ENCODE results near the gene AOX1. TPM values are rescaled to one million over a fixed set of nuclear protein-coding genes. Genes with fewer than 3 reads are reported as not detected.

AOX1 gene
- total and polyA plus RNA-seq, 2 of the 8 experiments (the other 6 are each of a cell fraction or from before 2014, with no cell fraction given), result 5.6 to 8.3 TPM

- TF ChIP-seq SIN3A (conservative IDR thresholded peaks at IDR 0.05 in 1 of 2, IDR thresholded peaks at IDR 0.05 in 1 of 2; ENCODE audit: low read depth in 1 of 2, low read length in 2 of 2), result no peak
- TF ChIP-seq BCL11A (IDR thresholded peaks at IDR 0.05; ENCODE audit: low read depth in 2 of 2, low read length in 2 of 2), result no peak
- no peak for TF ChIP-seq FOSL1 (IDR thresholded peaks at IDR 0.05; ENCODE audit: insufficient read depth, low read depth, low read length)
- TF ChIP-seq RBBP5 (IDR thresholded peaks at IDR 0.05; ENCODE audit: borderline replicate concordance, low read depth, low read length), result no peak
- no peak for TF ChIP-seq MAFK (IDR thresholded peaks at IDR 0.05; ENCODE audit: low read depth, low read length)
- TF ChIP-seq CEBPB (IDR thresholded peaks at IDR 0.05; ENCODE audit: low read depth, low read length), result no peak
- TF ChIP-seq CHD1 (IDR thresholded peaks at IDR 0.05; ENCODE audit: low read depth, low read length), result no peak
These were observed 10.1 kb downstream of the AOX1 start (continued) for GRCh38 chr2:200595913-200596312.
